Gastroesophageal sphincter (tissue), 4 donors: Measurements from ENCODE around the gene RYR3. TPM values are rescaled to one million over a fixed set of nuclear protein-coding genes. Genes with fewer than 3 reads are reported as not detected.

Experiments used
- ATAC-seq: fragments of 150-250 bp; one replicate; pipeline ENCODE4 v1.9.1; 2016; ENCODE audit warnings: mild to moderate bottlenecking, moderate library complexity
- H3K27ac ChIP-seq, 4 donors: fragments of 200-600 bp; sonication (generic) in 3 of 4; 1 replicate in 3 of 4; 2 replicates in 1 of 4; pipeline ENCODE4 v1.5.1; 2016 to 2019
- H3K27me3 ChIP-seq: fragments of 200-600 bp; sonication (generic); one replicate; pipeline ENCODE4 v1.5.1; 2019
- H3K36me3 ChIP-seq, 2 donors: fragments of 200-600 bp; sonication (generic); one replicate each; pipeline ENCODE4 v1.5.1; 2019; ENCODE audit warnings: control low read depth in 1 of 2
- H3K4me1 ChIP-seq, 3 donors: fragments of 200-600 bp; sonication (generic); 1 replicate in 2 of 3; 2 replicates in 1 of 3; pipeline ENCODE4 v1.5.1; 2016 to 2019; ENCODE audit warnings: control low read depth in 2 of 3
- H3K4me3 ChIP-seq, 2 donors: fragments of 200-600 bp; sonication (generic); one replicate each; pipeline ENCODE4 v1.5.1; 2019; ENCODE audit warnings: mild to moderate bottlenecking in 1 of 2, moderate library complexity in 1 of 2
- H3K9me3 ChIP-seq, 3 donors: fragments of 200-600 bp; sonication (generic); one replicate each; pipeline ENCODE4 v1.5.1; 2017 to 2019; ENCODE audit warnings: control low read depth in 2 of 3
- CTCF ChIP-seq, 4 experiments: fragments of 200-600 bp in 2 of 4; fragments of 450-650 bp in 2 of 4; sonication (generic) in 1 of 4; IDR thresholded peaks; one replicate each; pipeline ENCODE4 v1.5.1; 2017 to 2019; ENCODE audit warnings: antibody characterized with exemption in 4 of 4, mild to moderate bottlenecking in 2 of 4, moderate library complexity in 2 of 4
- EP300 ChIP-seq: sonication (generic); formaldehyde crosslinking; IDR thresholded peaks from one replicate; pipeline ENCODE4 v1.6.1; 2017; ENCODE audit warnings: antibody characterized with exemption, mild to moderate bottlenecking
- POLR2A ChIP-seq, 2 donors: fragments of 450-650 bp; IDR thresholded peaks; one replicate each; pipeline ENCODE4 v1.6.1; 2017; ENCODE audit warnings: antibody characterized with exemption in 2 of 2, mild to moderate bottlenecking in 2 of 2, moderate library complexity in 1 of 2
- POLR2AphosphoS5 ChIP-seq: sonication (generic); formaldehyde crosslinking; IDR thresholded peaks from one replicate; pipeline ENCODE4 v1.6.1; 2017; ENCODE audit warnings: antibody characterized with exemption
- WGBS, 2 donors: methylation state at CpG; one replicate each; pipeline ENCODE4 v1.1.5; 2018; ENCODE audit warnings: low coverage in 1 of 2; 5-methylcytosine and 5-hydroxymethylcytosine counted together
- total RNA-seq, 4 donors: library from RNA; depleted of rRNA; stranded (reverse); fragments of >200 nt; gene quantifications; one replicate each; pipeline ENCODE4 v1.1.0, GENCODE V29; 2016

The RYR3 gene
- total RNA-seq, 4 donors from 2014 or later, result 3.5 to 10.2 (median 6.2) TPM

- H3K27me3 ChIP-seq, result no peaks in the 10 kb centered on the region
- H3K4me1 ChIP-seq, result no peaks in the 10 kb centered on the region
- no peak for TF ChIP-seq CTCF (IDR thresholded peaks at IDR 0.05)
- TF ChIP-seq EP300, result no peak
- no peak for ATAC-seq
- no peaks in the 10 kb centered on the region for H3K9me3 ChIP-seq
- H3K4me3 ChIP-seq, result no peak overlapping the region
- peaks cover 0 to 15% of the 10 kb centered on the region in 2 donors for H3K36me3 ChIP-seq
- 69 to 70% methylated on average over 2 of the region's 2 CpGs for WGBS, 2 donors
- no peak overlapping the region for H3K27ac ChIP-seq
These were observed 388.4 kb downstream of the RYR3 start for GRCh38 chr15:33699145-33699544.

GRCh38 chr15:33699691-33700447 is 389.1 kb downstream of the RYR3 start:
- ATAC-seq, result no peak

GRCh38 chr15:33700695-33701303 is 390.0 kb downstream of the RYR3 start:
- ATAC-seq, result peak; percentile 70
- TF ChIP-seq POLR2AphosphoS5 (no peak), EP300 (no peak), CTCF (IDR thresholded peaks at IDR 0.05) (peak; percentile 74 to 89 (median 80)), POLR2A (IDR thresholded peaks at IDR 0.05) (no peak)
- H3K4me1 ChIP-seq, result no peaks in the 10 kb centered on the region
- 3 to 18% methylated on average over 7 to 13 of the region's 19 CpGs for WGBS, 2 donors
- H3K27me3 ChIP-seq, result no peaks in the 10 kb centered on the region
- no peak overlapping the region for H3K27ac ChIP-seq
- no peaks in the 10 kb centered on the region for H3K9me3 ChIP-seq
- H3K36me3 ChIP-seq, result peaks cover 0 to 15% of the 10 kb centered on the region in 2 donors
- H3K4me3 ChIP-seq, result no peak overlapping the region

More at GRCh38 chr15:33699691-33700447, 389.1 kb downstream of the RYR3 start:
- Histone ChIP-seq H3K27me3 (no peaks in the 10 kb centered on the region), H3K36me3 (peaks cover 0 to 15% of the 10 kb centered on the region in 2 donors), H3K9me3 (no peaks in the 10 kb centered on the region), H3K27ac (no peak overlapping the region), H3K4me3 (no peak overlapping the region), H3K4me1 (no peaks in the 10 kb centered on the region)
- TF ChIP-seq CTCF (IDR thresholded peaks at IDR 0.05) (peak in 1 of 4 experiments; percentile 19), POLR2A (IDR thresholded peaks at IDR 0.05) (no peak)
- 62 to 70% methylated on average over 7 to 12 of the region's 14 CpGs for WGBS, 2 donors

- Histone ChIP-seq H3K4me3 (no peak overlapping the region), H3K27me3 (no peaks in the 10 kb centered on the region), H3K9me3 (no peaks in the 10 kb centered on the region), H3K27ac (no peak overlapping the region), H3K4me1 (no peaks in the 10 kb centered on the region), H3K36me3 (peaks cover 0 to 12% of the 10 kb centered on the region in 2 donors)
- TF ChIP-seq POLR2AphosphoS5 (no peak), EP300 (no peak), CTCF (IDR thresholded peaks at IDR 0.05) (no peak), POLR2A (IDR thresholded peaks at IDR 0.05) (no peak)
- 80 to 100% methylated on average over 2 to 5 of the region's 8 CpGs for WGBS, 2 donors
- ATAC-seq, result no peak
These were observed 390.5 kb downstream of the RYR3 start for GRCh38 chr15:33701304-33701696.

- Histone ChIP-seq H3K9me3 (peaks cover 0 to 16% (median 0%) of the 10 kb centered on the region in 3 donors), H3K27me3 (no peaks in the 10 kb centered on the region), H3K36me3 (peaks cover 0 to 28% of the 10 kb centered on the region in 2 donors), H3K4me1 (no peaks in the 10 kb centered on the region), H3K4me3 (no peak overlapping the region), H3K27ac (no peak overlapping the region)
- TF ChIP-seq CTCF (IDR thresholded peaks at IDR 0.05) (no peak), POLR2AphosphoS5 (no peak), POLR2A (IDR thresholded peaks at IDR 0.05) (no peak), EP300 (no peak)
- ATAC-seq, result no peak
- WGBS, 2 donors, result 70 to 82% methylated on average over 5 of the region's 5 CpGs
These were observed 395.4 kb downstream of the RYR3 start for GRCh38 chr15:33706173-33706572.
